GM19395 (cell line): ENCODE results near the gene KIF23.

Experiments used
- ATAC-seq: cut with Tn5 transposase; IDR thresholded peaks from one replicate; pipeline ENCODE4 v1.9.1; 2021; ENCODE audit warnings: mild to moderate bottlenecking, moderate library complexity; ENCODE audit not compliant: unreplicated experiment

The KIF23 gene

GRCh38 chr15:69462493-69463181 lies 48.5 kb downstream of the KIF23 start:
- peak; percentile 94 for ATAC-seq

GRCh38 chr15:69463182-69463756 lies 49.1 kb downstream of the KIF23 start:
- no peak for ATAC-seq

GRCh38 chr15:69465253-69465652 lies 51.1 kb downstream of the KIF23 start:
- ATAC-seq, result no peak

DNA sequence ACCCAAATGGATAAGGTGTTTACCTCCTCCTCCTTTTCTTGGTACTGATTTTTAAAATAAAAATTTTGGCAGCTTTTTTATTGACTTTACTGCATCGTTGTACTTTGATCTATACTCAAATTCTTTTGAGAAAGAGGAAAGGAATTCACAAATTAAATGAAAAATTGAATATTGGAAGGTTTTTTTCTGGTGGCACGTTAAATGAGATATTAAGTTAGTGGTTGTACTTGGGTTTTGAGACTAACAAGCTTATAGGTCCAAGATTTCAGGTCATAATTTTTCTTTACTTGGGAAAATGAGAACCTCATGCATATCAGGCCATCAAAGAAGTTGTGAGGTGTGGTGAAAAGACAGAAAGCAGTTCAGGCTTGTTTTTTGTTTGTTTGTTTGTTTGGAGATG lies 52.6 kb downstream of the KIF23 start:
- no peak for ATAC-seq

DNA sequence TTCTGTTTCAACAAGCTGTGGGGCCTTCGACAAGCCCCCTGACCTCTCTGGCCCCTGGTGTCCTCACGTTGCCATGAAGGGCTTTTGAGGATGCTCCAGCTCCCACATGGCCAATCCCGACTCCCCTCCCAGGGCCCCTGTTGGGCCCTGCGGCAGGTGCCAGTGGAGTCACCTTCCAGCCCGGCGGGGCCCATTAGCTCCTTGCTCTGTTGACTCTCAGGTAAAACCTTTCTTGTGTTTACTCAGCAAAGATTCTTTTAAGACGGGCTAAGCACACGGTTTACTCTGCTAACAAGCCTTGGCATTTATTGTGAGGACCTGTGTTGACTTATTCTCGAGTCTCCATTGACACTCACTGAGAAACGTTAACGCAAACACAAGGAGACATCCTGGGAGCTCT lies 53.5 kb downstream of the KIF23 start:
- no peak for ATAC-seq

DNA sequence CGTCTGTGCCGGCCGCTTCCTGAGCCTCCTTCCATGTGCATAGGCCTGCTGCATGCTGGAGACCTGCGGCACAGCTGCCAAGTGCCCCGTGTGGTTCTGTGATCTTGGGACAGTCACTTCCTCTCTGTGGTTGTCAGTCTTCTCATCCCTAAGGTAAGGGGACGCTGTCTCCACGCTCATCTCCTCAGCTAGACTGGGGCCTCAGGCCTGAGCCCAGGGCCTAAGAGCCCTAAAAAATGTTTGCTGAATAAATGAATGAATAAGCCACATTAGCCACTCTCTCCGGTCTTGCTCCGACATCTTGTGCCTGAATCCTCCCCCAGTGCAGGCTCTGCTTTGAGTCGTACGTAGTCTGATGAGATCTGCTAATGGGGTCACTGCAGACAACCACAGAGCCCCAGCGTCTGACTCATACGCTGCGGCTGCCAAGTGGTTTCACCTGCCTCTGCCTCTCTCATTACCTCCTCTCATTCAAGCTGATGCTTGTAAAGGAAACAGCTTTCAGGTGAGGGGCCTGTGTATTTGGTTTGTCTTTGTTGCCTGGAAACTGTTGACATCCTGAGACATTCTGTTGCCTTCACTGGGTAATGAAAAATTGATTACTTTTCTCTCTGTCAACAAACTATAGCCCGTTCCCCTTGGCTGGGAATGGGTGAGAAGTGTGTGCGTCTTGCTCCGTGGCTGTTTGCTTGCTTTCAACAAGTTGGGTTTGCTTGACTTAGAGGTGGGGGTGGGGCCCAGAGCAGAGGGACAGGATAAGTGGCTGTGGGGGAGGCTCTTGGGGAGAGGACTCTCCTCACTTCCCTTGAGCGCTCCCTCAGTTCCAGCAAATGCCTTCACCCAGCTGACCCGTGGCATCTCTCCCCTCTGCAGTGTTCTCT lies 54.3 kb downstream of the KIF23 start:
- no peak for ATAC-seq

DNA sequence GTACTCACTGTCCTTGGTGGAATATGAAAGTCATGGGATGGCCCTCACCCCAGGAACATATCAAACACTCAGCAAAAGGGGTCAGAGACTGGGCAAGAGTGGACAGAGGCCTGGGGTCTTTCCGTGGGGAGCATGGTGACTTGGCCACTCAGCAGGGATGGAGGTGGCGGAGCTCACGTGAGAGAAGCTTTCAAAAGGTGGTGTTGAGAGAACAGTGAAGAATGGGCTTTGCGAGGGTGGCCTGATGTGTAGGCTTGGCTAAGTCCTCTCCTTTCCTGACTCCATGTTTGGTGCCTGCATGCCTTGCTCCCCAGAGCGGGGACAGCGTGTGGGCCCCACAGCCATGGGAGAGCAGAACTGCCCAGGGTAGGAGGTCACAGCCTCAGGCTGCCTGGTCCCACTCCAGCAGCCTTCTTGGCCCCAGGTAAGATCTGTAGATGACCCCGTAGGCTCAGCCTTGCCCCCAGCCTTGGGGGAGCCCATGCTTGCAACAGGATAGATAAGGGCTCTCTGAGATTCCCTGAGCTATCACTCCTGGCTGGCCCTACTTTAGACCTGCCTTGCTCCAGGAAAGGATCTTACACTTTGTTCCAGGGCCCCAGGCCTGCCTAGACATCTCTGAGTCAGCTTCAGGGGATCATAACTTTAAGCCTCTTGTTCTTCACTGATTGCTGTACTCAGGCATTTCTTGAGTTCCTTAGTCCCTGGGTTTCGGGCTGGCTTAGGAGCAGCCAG lies 55.5 kb downstream of the KIF23 start:
- ATAC-seq, result no peak

GRCh38 chr15:69472046-69472445 lies 57.9 kb downstream of the KIF23 start:
- ATAC-seq, result no peak

- ATAC-seq, result no peak
Measured at GRCh38 chr15:69472562-69472961, 58.4 kb downstream of the KIF23 start.

DNA sequence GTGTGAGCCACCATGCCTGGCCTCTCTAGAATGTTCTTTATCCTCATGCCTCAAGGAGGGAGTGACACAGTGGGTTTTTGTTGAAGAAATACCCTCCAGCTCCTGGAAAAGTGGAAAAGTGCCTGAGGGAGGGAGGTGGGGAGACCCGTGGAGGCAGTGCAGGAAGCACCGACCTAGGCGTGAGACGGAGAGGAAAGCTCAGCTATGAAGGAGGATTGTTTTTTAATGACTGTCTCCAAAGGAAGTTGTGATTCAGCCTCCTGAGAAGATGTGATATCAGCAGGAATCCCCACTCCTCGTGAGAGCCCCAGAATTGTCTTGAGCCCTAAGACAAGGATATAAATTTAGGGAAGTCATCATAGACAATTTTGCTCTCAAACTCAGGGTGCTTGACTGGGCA lies 60.1 kb downstream of the KIF23 start:
- no peak for ATAC-seq

DNA sequence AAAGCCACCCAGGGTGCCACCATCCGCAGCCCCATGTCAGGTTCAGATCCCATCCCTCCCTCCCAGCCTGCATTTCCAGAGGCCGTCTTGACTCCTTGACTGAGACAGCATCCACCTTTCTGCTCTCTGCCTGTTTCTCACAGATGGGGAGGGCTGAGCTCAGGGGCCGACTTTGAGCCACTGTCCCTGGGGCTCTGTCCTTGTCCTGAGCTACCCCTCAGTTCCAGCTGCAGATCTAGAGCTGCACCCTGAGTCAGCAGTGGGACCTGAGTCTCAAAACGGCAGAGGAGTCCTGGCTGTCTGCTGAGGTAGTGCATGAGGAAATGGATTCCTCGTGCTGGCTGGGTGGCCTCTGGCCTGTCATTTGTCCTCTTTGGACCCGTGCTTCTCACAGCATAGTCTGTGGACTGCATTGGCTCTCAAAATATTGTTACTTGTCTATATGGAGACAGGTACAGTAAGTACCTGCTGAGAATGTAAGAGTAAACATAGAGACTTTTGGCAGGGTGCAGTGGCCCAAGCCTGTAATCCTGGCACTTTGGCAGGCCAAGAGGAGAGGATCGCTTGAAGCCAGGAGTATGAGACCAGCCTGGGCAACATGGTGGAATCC lies 60.8 kb downstream of the KIF23 start:
- no peak for ATAC-seq

DNA sequence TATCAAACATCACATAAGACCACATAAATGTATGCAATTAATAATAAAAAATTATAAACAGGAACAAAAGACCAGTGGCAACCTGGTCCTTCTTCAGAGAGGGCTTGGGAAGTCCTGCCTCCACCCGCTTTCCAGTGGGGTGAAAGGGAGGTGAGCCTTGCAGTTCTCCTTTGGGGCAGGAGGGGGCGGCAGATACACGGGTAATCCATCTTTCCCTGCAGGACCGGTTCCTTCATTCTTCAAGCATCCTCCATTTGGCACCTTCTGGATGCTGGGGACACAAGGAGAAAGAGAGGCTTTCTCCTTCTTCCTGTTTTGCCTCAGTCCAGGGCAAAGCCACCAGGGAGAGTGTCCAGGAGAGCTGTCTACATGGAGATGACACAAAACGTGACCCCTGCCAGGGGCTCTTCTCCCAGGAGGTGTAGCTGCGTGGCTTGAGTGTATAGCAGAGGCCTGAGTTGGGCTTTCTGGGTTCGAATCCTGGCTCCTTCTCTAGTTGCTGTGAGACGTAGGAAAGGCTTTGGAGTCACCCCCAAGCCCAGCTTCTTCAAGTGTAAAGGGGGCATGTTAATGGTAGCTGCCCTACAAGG lies 61.7 kb downstream of the KIF23 start:
- ATAC-seq, result no peak

DNA sequence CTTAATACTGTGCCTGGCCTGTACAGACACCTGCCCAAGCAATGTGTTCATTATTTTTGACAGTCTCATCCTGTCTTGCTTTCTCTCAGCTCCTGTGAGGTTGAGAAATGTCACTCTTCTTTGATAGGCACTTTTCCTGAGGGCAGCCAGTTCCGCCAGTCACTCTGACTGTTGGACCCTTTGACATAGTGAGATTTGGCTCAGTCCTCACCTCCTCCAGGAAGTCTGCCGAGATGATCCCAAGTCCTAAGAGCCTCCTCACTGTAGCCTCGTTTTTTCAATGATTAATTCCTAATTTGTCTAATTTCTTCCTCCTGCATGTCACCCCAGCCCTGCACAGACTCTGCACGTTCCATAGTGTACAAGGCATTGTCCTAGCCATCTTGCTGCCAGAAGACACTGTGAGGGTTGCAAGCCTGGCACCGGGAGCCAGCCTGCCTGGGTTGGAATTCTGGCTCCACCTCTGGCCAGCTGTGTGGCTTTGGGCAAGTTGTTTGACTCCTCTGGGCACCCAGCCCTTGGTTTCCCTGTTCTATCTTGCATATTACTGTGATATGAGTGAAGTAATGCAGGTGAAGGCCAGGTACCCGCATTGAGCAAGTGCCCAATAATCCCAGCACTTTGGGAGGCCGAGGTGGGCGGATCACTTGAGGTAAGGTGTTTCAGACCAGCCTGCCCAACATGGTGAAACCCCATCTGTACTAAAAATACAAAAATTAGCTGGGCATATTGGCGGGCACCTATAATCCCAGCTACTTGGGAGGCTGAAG lies 62.7 kb downstream of the KIF23 start:
- ATAC-seq, result no peak

DNA sequence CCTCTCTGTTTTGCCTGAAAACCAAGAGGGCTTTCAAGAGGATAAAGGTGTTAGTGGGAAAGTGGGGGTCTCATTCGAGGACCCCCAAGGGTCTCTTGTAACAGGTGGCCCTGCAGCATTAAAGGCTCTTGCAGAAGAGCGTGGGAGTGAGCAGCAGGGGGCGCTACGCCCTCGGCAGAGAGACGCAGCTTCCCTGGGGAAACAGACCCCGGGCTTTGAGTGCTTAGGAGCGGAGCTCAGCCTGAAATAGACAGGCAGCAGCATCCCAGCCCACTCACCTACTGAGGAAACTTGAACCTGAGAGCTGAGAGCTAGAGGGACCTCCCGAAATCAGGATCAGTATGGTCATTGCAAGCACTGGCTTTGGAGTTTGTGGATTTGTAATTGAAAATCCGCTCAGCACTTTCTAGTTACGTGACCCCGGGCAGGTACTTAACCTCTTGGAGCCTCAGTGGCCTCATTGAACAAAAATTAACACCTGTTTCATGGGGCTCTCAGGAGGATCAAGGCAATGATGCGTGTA lies 64.2 kb downstream of the KIF23 start:
- no peak for ATAC-seq

DNA sequence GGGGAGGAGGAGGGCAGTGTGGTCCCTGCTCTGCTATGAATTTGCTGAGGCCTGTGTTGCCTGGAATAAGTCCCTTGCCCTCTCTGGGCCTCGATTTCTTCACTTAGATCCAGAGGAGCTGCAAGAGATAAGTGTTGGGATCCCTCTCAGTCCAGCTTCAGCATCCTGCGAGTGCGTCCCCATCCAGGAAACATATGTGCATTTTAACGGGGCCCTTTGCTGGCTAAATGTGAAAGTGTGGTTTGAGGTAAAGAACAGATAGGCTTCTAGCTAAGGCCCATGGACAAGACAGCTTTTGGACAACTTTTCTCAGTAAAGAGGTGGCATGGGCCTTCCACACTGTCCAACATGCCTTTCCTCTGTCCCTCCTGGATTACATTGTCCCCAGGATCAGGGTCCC lies 64.9 kb downstream of the KIF23 start:
- no peak for ATAC-seq

GRCh38 chr15:69479971-69480370 lies 65.8 kb downstream of the KIF23 start:
- ATAC-seq, result no peak

DNA sequence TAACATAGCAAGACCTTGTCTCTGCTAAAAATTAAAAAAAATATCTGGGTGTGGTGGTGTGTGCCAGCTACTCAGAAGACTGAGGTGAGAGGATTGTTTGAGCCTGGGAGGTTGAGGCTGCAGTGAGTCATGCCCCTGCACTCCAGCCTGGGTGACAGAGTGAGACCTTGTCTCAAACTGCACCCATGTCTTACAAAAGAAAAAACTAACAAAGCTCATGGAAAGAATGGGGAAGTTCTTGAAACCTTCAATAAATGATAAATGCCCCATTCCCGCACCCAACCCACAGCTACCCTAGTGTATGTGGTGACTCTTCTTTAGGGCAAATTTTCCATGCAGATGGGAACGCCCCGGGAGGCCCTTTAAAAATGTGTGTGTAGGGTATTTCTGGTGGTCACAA lies 66.8 kb downstream of the KIF23 start:
- no peak for ATAC-seq

- no peak for ATAC-seq
Measured at GRCh38 chr15:69482686-69483256, 68.6 kb downstream of the KIF23 start.

DNA sequence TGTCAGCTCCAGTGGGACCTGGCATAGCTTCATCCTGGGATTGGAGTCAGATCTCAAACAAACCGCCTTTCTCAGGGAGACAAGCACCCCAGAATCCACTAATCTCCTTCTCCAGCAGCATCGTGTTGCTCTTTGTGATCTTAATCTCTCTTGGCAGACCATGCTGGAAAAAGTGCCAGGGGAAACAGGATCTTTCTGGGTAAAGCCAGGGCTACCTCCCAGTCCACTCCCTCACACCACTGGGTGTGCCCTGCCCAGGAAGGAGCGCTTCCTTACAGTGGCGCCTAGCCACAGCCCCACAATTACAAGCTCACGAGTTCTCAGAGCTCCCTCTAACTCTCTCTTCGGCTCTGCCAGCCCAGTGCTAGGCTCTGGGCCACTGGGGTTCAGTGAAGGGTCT lies 70.7 kb downstream of the KIF23 start:
- ATAC-seq, result no peak
